NCI-H524 treated with DMSO at 0.1 percent for 48 hours (cell line): ENCODE data around the gene PAIP2.

ENCODE experiments used
- DNase-seq: peaks from one replicate; lab custom pipeline; 2025; lab: John Stamatoyannopoulos, UW

The PAIP2 gene

DNA sequence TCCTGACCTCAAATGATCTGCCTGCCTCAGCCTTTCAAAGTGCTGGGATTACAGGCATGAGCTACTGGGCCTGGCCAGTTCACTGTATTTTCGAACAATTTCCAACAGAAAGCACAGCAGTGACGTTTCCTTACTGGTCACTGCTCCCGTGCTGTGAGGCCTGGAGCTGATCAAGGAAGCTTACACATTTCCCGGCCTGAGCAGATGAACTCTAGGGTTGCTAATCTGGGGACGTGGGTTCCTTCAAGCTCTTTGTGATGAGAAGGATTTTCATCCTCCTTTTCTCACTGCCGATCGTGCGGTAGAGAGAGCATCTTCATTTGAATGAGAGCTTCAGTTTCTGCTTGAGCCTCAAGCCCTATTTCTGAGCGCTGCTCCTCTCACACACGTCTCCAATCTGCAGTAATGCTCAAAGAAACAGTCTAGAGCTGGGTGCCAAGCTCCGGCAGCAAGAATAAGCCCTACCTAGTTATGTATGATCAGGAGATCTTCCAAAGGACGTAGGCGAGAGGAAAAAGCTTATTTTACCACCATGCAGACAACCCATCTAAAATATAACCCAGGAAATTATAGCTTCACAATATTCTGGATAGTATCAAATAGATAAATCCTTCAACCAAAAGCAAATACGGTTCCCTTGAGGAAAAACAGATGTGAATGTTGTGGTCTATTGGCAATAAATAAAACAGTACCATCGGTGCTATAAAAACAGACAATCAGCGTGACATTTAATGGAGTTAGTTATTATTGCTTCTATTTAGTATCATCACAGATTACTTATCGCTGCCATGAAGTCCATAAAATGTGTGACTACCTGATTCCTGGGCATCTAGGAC lies 69.6 kb downstream of the PAIP2 start:
- no peak for DNase-seq

DNA sequence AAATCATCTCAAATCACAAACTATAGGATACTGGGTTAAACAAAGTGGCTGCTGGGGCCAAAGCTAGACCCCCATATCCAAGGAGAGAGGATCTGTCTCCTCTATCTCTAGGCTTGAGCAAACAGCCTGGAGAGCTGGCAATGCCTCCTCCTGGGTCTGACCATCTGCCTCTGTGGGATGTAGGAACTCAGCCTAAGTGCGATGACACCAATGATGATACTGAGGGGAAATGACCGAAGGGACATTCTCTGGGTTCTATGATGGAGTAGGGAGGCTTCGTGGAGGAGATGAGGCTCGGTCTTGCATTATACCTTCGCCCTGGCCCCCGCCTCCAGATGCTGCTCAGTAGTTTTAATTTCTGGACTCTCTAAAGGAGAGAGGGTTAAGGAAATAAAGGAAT lies 71.5 kb downstream of the PAIP2 start:
- DNase-seq: no peak

DNA sequence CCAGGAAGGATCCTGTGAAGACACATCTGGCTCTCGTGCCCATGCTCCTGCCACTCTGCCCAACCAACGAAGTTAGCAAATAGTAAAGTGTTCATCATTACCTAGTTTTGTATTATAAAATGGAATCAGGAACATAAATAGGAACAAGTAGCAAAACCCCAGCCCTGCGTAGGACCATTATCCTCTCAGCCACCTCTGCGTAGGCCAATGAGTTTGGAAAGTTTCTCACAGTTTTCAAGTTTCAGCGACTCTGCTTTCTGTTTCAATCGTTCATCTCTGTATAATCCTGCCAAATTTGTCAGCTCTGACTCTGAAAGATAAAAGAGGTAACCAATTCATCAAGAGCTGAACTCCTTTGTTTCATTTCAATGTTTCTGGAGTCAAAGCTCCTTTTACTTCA lies 72.3 kb downstream of the PAIP2 start:
- no peak for DNase-seq

DNA sequence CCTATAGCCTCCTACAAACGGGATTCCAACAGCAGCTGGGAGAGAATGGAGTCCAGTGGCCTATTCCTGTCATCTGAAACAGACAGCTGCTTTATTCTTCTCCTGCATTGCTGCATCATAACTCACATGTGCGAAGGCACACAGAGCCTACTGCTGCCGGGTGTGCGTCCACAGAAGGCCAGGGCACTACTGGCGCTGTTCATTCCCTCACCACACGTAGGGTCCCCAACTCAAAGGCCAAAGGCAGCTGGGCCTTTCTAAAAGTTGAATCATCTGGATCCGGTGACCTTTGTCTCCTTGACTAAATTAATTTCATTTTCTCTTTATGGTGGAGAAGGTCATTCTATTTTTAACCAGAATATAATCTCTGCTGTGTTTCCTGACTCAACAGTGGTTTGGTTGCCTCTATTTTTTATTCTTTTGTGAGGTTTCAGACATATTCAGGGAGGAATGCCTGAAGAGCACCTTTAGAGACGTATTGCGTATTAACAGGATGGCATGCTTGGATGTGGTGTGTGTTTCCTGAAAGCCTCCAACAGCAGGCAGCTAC lies 73.0 kb downstream of the PAIP2 start:
- DNase-seq: no peak

DNA sequence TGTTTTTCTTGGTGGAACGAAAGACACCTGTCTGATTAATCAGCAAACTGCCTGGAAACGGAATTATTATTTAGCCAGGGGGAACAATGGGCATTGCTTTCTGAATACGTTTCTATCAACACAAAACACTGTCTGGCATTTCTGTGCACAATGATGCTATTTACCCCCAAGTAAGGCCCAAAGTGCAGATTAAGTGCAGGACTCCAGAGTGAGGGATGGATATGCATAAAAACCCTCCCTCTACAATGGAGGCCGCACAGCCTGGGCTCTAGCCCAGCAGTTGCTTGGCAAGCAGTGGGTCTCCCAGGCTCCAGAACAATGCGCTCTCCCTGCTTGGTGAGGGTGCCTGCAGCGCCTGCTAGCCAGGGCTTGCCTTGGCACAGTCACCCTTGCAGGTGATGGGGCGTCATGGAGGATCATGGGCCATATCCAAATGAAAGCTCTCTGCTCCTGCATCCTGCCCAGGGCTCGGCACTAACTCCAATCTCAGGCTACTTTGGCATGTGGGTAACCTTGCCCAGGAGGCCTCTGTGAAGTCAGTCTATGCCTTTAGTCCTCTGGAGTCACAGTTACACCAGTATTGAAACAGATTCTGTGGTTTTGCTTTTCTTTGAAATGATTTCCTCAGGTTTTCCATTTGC lies 73.7 kb downstream of the PAIP2 start:
- no peak for DNase-seq

DNA sequence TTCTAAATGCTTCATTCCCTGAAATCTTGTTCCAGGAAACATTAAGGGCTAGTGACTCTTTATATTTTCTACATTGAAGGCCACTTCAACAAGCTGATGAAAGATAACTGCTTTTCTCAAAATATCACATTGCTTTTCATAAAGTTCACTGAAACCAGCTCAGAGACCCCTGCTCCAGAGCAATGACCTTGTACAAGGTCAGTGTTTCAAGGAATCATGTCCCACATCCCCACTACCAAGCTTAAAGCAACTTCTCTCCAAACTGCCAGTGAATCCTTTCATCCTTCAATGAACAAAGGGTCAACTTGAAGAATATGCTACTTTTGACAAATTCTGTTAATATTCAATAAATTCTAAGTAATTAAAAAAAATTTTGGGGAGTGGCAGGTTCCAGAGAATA lies 74.2 kb downstream of the PAIP2 start:
- no peak for DNase-seq

DNA sequence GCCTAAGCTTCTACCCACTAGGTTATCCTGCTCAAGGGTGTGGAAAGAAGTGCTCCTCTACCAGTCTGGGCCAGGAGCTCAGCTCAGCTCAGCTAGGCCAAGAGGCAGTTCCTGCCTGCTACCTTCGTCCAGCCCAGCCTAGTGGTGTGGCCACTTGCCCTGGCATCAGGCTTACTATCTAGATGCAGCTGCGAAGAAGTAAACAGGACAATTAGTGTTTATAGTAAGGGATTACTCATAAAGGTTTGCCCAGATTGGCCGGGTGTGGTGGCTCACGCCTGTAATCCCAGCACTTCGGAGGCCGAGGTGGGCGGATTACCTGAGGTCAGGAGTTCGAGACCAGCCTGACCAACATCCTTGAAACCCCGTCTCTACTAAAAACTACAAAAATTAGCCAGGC lies 75.0 kb downstream of the PAIP2 start:
- DNase-seq: no peak

DNA sequence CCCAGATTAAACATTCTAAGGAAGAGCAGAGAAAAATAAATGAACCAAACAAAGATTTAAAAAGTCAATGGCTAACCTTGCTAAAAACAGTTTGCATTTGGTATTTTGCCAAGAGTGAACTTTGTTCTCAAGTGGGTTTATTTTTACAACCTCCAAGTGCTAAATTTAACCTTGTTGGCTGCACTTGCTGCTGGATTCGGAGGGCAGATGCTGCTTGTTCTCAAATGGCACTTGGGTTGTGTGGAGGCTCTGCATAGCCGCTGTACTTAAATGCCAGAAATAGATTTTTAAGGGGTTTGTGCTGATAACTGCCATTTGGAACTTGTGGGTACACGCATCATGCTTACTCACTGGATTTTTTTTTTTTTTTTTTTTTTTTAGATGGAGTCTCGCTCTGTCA lies 75.6 kb downstream of the PAIP2 start:
- DNase-seq: no peak

DNA sequence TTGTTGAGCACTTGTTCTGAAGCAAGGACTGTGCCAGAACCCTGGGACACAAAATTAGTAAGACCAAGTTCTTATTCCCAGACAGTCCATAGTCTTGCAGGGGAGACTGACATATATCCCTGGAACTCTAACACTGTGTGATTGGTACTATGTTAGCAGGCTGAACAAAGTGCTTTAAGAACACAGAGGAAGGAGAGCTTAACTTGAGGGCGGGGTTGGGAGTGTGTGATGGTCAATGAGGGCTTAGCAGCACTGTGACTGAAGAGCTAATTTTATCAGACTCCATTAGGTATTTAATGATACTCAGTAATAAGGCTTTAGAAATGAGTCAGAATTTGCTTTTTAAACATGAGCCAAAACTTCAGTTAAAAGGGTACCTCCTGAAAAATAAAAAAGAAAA lies 77.1 kb downstream of the PAIP2 start:
- DNase-seq: no peak
